SU-DHL-6 (cell line): Measurements from ENCODE around the gene HOTAIR.

Source experiments
- EZH2phosphoT487 ChIP-seq: fragments of 200-600 bp; sonication (generic), shearing (Covaris generic); conservative IDR thresholded peaks from 2 replicates; pipeline ENCODE4 v1.6.1; 2018; ENCODE audit warnings: mild to moderate bottlenecking, antibody characterized with exemption, low read length, moderate library complexity, mixed read lengths
- TF ChIP-seq, protein P1 (sequence below): fragments of 200-600 bp; sonication (generic); IDR thresholded peaks from one replicate; pipeline ENCODE4 v1.5.1; 2017; ENCODE audit warnings: antibody characterized with exemption, mild to moderate bottlenecking, low read length, moderate library complexity; ENCODE audit not compliant: insufficient read depth, poor library complexity, severe bottlenecking

DNA sequence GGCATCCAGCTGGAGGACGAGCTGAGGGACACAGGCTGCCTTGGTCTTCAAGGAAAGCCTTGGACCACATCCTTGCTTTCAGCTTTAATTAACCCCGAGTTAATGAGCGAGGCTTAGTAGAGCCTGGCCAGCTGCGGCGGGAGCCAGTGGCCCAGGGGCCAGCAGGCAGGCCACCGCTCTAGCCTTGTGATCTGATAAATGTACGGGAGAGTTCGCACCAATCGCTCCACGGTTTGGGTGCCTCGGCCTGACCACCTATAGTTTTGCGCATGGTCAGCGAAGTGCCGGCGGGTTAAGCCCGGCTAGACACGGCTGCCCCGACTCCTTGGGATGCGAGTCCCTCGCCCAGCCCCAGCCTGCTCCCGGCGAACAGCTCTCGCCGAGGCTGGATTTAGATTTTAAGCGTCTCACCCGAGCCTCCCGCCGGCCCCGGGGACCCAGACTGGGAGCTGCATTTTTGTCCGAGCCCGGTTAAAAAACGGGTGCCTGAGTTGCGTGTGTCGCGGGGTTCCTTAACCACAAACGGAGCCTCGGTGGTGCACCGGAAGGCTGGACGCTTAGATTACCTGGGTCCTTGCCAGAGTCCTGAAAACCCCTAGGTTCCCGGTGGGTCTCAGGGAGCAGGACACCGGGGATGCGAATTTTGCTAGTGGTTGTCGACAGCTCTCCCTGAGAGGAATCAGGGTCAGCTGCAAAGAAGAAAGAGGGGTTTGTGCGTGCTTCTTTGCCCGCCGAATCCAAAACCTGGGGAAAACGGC, 23.0 kb downstream of the HOTAIR start:
- TF ChIP-seq, protein P1, sequence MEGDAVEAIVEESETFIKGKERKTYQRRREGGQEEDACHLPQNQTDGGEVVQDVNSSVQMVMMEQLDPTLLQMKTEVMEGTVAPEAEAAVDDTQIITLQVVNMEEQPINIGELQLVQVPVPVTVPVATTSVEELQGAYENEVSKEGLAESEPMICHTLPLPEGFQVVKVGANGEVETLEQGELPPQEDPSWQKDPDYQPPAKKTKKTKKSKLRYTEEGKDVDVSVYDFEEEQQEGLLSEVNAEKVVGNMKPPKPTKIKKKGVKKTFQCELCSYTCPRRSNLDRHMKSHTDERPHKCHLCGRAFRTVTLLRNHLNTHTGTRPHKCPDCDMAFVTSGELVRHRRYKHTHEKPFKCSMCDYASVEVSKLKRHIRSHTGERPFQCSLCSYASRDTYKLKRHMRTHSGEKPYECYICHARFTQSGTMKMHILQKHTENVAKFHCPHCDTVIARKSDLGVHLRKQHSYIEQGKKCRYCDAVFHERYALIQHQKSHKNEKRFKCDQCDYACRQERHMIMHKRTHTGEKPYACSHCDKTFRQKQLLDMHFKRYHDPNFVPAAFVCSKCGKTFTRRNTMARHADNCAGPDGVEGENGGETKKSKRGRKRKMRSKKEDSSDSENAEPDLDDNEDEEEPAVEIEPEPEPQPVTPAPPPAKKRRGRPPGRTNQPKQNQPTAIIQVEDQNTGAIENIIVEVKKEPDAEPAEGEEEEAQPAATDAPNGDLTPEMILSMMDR = no peak
- TF ChIP-seq EZH2phosphoT487 = no peak
